ENCODE data around the gene CACFD1. TPM values are rescaled to one million over a fixed set of nuclear protein-coding genes. Genes with fewer than 3 reads are reported as not detected.

CACFD1 gene
- total RNA-seq, 4 donors from 2014 or later: 7.0 to 28.3 (median 10.1) TPM

DNA sequence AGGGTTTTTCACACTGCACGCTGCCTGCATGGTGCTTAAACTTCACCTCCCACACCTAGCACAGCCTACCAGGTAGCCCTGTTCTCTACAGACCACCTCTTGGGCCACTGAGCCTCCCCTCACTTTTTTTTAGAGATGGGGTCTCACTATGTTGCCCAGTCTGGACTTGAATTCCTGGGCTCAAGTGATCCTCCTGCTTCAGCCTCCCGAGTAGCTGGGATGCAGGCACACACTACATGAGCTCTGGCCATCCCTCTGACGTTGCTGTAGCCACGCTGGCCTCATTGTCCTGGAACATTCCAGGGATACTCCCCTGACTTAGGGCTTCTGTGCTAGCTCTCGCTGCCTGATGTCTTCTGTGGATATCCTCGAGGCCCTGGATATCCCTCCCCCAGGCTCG lies 7.2 kb upstream of the CACFD1 start:
- no peaks in the 10 kb centered on the region for H3K36me3 ChIP-seq
- H3K4me3 ChIP-seq: no peak overlapping the region
- in situ Hi-C loops (cut with MboI; ENCODE audit: low sequenced_read_pairs in 4 of 4) (no loop called here), intact Hi-C loops (cut with DNase I; ENCODE audit: low total_unique reads) (no loop called here)
- DNase-seq: no peak
- no peak for ATAC-seq
- no peak for TF ChIP-seq POLR2A (IDR thresholded peaks at IDR 0.05)
- TF ChIP-seq, protein P1, sequence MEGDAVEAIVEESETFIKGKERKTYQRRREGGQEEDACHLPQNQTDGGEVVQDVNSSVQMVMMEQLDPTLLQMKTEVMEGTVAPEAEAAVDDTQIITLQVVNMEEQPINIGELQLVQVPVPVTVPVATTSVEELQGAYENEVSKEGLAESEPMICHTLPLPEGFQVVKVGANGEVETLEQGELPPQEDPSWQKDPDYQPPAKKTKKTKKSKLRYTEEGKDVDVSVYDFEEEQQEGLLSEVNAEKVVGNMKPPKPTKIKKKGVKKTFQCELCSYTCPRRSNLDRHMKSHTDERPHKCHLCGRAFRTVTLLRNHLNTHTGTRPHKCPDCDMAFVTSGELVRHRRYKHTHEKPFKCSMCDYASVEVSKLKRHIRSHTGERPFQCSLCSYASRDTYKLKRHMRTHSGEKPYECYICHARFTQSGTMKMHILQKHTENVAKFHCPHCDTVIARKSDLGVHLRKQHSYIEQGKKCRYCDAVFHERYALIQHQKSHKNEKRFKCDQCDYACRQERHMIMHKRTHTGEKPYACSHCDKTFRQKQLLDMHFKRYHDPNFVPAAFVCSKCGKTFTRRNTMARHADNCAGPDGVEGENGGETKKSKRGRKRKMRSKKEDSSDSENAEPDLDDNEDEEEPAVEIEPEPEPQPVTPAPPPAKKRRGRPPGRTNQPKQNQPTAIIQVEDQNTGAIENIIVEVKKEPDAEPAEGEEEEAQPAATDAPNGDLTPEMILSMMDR (IDR thresholded peaks at IDR 0.05 in 4 of 5, conservative IDR thresholded peaks at IDR 0.05 in 1 of 5): no peak
- no peaks in the 10 kb centered on the region for H3K27me3 ChIP-seq
- no peaks in the 10 kb centered on the region for H3K9me3 ChIP-seq
- no peaks in the 10 kb centered on the region for H3K4me1 ChIP-seq
- no peak overlapping the region for H3K27ac ChIP-seq

DNA sequence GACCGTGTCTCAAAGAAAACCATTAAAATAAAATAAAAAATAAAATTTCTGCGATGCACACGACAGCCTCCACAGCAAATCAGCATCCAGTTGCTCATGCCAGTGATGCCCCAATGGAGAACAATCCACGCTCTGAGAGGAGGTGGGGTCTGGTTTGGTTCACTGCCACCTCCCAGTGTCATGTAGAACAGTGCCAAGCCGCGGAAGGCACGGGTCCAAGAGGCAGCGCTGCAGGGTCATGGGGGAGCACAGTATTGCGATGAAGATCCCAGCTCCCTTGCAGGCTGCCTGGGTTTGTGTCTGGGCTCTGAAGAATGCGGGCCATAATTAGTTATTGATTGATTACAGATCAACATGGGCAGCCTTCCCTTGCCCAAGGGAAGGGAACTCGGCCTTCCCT lies 6.1 kb upstream of the CACFD1 start:
- in situ Hi-C loops (cut with MboI; ENCODE audit: low sequenced_read_pairs in 4 of 4): no loop called here

GRCh38 chr9:133454325-133454724 lies 5.5 kb upstream of the CACFD1 start:
- no peak for TF ChIP-seq POLR2A (IDR thresholded peaks at IDR 0.05)
- TF ChIP-seq, protein P1 (IDR thresholded peaks at IDR 0.05 in 4 of 5, conservative IDR thresholded peaks at IDR 0.05 in 1 of 5): no peak
- DNase-seq (no peak), ATAC-seq (no peak)
- Histone ChIP-seq H3K4me3 (no peak overlapping the region), H3K27me3 (no peaks in the 10 kb centered on the region), H3K27ac (no peak overlapping the region), H3K36me3 (no peaks in the 10 kb centered on the region), H3K4me1 (peaks cover 6 to 13% of the 10 kb centered on the region in 2 donors), H3K9me3 (no peaks in the 10 kb centered on the region)
- in situ Hi-C loops (cut with MboI; ENCODE audit: low sequenced_read_pairs in 4 of 4) (no loop called here), intact Hi-C loops (cut with DNase I; ENCODE audit: low total_unique reads) (no loop called here)

More for the DNA sequence above, 6.1 kb upstream of the CACFD1 start:
- no peak for TF ChIP-seq POLR2A (IDR thresholded peaks at IDR 0.05)
- TF ChIP-seq, protein P1 (IDR thresholded peaks at IDR 0.05 in 4 of 5, conservative IDR thresholded peaks at IDR 0.05 in 1 of 5): no peak
- no peak overlapping the region for H3K4me3 ChIP-seq
- H3K27me3 ChIP-seq: no peaks in the 10 kb centered on the region
- DNase-seq (no peak), ATAC-seq (no peak)
- no peaks in the 10 kb centered on the region for H3K9me3 ChIP-seq
- intact Hi-C loops (cut with DNase I; ENCODE audit: low total_unique reads): no loop called here
- H3K4me1 ChIP-seq: peaks cover 0 to 7% of the 10 kb centered on the region in 2 donors
- no peak overlapping the region for H3K27ac ChIP-seq
- H3K36me3 ChIP-seq: no peaks in the 10 kb centered on the region

DNA sequence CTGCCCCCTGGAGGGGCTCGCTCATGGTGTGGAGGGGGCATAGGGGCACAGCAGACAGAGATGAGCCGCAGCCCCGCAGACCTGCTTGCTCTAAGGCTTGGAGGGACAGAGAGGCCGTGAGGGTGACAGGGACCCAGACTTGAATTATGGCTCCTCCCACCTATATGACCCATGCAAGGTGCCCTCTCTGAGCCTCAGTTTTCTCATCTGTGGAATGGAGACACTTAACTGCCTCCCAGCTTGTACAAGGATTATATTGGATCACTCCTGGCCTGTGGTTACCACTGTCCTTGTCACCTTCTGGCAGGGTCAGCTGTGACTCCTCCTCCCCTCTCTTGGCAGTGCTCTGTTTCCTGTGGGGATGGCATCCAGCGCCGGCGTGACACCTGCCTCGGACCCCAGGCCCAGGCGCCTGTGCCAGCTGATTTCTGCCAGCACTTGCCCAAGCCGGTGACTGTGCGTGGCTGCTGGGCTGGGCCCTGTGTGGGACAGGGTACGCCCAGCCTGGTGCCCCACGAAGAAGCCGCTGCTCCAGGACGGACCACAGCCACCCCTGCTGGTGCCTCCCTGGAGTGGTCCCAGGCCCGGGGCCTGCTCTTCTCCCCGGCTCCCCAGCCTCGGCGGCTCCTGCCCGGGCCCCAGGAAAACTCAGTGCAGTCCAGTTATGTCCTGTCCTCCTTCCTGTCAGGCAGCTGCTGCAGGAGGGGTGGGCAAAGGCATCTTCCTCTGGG lies 4.7 kb upstream of the CACFD1 start:
- H3K4me3 ChIP-seq: no peak overlapping the region
- no peak overlapping the region for H3K27ac ChIP-seq
- TF ChIP-seq POLR2A (IDR thresholded peaks at IDR 0.05): no peak
- TF ChIP-seq, protein P1 (IDR thresholded peaks at IDR 0.05 in 4 of 5, conservative IDR thresholded peaks at IDR 0.05 in 1 of 5): no peak
- no peaks in the 10 kb centered on the region for H3K9me3 ChIP-seq
- H3K27me3 ChIP-seq: no peaks in the 10 kb centered on the region
- no peaks in the 10 kb centered on the region for H3K36me3 ChIP-seq
- H3K4me1 ChIP-seq: peaks cover 7 to 13% of the 10 kb centered on the region in 2 donors
- DNase-seq (no peak), ATAC-seq (no peak)
- in situ Hi-C loops (cut with MboI; ENCODE audit: low sequenced_read_pairs in 4 of 4) (no loop called here), intact Hi-C loops (cut with DNase I; ENCODE audit: low total_unique reads) (no loop called here)
